KG1 (cell line): ENCODE results near the gene GJC2.
"Not testable (repeated sequence)": the region's sequence is repeated elsewhere in the genome, so short reads cannot be mapped to it uniquely, and the experiment has no call there.

ENCODE experiments used
- DNase-seq: peaks from one replicate; lab custom pipeline; 2025; lab: John Stamatoyannopoulos, UW

GJC2 gene

DNA sequence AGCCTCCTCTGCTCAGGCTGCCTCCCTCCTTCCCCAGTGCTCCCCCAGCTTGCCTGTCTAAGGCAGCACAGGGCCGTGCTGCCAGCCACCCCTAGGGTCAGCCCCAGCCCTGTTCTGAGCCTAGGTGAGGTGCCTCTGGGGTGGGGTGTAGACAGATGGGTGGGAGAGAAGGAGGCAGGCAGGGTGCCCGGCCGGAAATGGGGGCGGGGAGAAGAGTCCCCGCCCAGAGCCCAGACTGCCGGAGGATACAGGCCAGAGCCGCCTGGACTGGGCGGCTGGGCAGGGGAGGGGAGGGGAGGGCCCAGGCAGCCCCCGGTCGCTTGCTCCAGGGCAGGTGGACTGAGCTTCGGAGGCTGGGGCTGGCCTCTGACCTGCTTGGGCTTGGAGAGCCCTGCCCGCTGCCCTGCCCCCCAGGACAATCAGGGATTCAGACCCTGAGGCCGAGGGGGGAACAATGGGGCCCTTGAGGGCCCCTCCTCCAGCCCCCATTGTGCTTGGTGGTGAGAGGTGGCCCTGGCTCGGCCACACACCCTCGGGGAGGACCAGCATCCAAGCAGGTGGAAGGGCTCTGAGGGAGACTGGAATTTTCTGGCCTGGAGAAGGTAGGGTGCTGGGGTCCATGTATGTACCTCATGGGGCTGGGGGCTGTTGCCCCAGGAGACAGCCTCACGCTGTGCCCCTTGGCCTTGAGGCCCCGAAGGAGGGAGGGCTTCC lies at the start of gene GJC2:
Gene GJC2 (plus strand): TSS at position 525 of the 714 bp plus-strand sequence. CDS start 7,829 bp downstream, outside the sequence.
- no peak for DNase-seq

DNA sequence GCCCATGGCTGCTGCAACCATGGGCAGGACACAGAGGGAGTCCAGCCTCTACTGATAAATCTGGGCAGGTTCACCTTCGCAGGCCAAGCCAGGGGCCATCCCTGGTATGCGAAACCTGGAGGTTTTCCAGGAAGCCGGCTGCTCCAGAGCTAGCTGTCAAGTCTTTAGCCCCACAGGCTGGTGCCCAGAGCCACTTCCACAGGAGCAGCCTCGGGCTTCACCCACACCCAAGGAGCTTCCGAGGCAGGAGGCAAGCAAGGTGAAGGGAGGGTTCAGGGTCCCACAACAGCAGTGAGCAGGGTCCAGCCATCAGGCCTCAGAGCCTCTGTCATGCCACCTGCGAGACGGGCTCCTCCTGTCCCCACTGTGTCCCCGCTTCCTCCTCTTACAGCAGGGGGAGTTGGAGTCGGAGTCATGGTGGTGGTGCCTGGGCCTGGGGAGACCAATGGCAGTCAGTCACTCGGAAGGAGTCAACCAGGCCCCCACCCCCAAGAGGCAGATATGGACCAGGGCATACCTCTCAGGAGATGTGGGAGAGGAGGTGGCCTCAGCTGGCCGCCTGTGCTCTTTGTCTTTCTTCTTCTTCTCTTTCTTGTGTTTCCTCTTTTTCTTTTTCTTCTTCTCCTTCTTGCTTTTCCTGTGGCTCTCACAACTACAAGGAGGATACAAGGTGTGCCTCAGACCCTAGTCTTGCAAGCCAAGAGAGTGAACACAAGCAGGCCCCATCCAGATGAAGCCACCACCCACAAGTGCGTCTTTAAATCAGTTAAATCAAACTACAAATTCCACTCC lies 48.7 kb upstream of the GJC2 start:
- no peak for DNase-seq

DNA sequence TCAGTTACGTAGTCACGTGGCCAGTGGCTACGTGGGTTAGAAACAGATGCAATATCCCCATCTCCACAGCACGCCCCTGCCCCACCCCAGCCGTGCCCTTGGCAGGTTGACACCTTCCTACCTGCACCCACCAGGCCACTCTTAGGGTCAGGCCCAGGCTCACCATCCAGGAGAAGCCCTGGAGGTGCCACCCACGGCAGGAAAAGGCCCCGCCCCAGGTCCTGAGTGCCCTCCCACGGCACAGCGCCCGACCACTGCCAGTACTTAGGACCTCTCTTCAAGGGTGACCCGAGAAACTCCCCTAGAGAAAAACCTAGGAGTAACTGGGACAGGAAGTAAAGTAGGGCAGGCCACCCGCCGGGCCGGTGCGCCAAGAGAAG lies 48.1 kb upstream of the GJC2 start:
- DNase-seq, result no peak

DNA sequence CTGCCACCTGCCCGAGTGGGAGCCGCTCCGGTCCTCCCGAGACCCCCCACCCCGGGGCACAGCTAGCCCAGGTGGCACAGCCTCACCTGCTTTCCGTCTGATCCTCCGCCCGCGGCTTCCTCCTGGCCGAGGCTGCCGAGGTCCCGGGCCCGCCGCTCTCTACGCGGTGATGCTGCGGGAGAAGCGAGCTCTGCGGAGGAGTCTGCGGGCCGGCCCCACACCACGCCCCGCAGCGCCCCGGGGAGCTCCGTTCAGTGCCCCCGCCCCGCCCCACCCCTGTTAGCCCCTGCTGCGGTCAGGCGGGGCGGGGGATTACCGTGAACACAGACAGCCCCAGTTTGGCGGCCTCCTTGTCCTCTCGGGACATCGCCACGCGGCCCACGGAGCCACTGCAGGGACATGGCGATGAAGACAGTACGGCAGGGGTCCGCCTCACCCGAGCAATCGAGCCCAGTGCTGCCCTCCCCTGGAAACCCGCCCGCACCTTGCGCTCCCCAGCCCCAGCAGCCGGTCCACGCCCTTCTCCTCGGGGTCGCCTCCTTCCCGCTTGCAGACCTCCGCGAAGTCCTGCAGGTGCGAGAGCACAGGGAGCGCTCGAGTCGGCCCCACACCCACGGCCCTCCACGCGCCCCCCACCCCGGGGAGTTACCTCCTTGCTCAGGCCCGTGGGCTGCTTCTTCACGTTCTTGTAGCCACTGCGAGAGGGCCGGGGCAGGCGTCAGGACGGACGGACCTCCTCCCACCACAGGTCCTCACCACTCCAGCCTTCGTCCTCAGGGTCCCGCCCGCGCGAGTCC lies 47.5 kb upstream of the GJC2 start:
- DNase-seq, result no peak

DNA sequence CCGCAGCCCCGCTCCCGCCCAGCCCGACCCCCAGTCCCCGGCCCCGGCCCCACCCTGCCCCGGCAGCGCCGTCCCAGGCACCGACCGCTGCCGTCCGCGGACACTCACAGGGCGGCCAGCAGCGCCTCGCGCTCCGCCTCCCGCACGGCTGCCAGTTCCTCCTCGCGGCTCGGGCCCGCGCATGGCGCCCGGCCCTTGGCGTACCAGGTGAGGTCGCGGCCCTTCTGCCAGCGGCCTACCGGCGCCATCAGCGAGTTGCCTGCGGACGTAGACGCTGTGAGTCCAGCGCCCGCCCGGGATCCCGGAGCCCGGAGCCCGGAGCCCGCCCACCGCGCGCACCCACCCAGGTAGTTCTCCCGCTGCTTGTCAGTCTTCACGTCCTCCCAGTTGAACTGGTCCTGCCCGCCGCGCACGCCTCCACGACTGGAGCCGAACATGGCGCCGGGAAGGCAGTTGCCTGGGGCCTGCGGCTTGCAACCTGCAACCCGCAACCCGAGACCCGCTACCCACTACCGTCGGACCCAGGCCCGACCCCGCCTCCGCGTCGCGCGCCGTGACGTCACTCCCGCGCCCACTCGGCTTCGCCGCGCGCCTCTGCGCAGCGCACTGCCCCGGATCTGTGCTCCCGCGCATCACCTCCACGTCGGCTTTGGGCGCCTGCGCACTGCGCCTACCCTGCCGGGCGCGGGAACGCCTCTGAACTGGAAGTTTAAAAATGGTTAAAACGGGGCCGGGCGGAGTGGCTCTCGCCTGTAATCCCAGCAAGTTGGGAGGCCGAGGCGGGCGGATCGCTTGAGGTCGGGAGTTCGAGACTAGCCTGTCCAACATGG lies 46.7 kb upstream of the GJC2 start, which contains the start of gene C1orf35:
Gene C1orf35 (minus strand): TSS at position 535 of the 830 bp plus-strand sequence. CDS start 98 bp downstream, at position 437.
- DNase-seq, result peak; percentile 91

DNA sequence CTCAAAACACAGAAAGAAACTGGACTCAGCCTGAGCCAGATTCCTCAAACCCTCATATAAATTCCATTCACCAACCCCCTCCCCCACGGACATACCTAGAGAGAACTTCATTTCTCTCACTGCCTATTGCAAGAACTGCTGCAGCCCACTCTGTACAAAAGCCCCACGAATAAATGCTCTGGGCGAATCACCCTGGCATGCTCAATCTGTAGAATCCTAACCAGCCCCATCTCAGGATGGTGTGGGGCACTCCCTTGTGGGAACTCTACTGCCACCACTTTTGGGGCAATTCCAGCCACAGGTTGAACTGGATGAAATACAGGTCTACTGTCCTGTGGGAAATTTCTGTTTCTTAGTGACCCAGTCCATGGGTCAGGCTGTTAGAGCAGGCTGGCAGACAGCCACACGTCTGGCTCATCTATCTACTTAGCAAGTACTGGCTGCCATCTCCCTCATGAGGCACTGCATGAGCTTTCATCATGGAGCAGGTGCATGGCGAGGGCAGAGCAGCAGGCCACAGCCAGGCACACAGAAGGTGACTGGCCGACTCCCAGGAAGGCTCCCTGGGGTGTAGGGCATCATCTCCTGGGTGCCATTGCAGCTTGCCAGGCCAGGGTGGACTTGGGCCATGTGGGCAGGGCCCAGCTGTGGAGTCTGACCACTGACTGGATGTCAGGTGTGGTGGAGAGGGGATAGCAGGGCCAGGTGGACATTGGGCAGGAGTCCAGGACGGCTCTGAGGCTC lies 45.0 kb upstream of the GJC2 start:
- DNase-seq, result no peak

DNA sequence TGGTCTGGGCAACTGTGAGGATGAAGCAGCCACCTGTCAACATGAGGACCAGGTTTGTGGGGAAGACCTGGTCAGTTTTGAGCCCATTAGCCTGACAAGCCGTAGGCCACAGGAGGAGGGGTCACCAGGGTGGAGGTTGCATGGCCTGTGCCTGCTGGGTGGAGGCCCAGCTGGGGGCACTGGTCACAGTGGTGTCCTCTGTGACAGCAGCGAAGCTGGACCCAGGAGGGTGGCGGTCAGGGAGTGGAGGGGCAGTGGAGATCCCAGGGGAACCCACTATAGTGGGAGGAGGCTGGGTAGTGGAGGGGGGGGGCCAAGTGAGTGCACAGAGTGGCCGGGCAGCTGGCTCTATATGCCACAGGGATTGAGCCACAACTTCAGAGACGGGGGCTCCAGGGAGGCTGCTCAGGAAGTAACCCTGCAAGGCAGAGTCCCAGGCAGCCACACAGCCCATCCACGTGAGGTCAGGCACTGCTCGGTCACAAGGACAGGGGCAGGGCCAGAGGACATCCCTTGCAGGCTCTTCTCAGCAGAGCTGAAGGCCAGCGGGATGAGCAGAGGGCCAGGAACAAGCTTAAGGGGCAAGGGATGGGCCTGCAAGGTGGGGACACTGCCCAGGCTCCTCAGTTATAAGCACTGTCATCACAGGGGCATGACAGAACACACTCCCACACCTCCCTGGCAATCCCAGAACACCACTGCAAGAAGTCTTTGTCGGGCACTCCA lies 44.3 kb upstream of the GJC2 start:
- DNase-seq, result no peak

DNA sequence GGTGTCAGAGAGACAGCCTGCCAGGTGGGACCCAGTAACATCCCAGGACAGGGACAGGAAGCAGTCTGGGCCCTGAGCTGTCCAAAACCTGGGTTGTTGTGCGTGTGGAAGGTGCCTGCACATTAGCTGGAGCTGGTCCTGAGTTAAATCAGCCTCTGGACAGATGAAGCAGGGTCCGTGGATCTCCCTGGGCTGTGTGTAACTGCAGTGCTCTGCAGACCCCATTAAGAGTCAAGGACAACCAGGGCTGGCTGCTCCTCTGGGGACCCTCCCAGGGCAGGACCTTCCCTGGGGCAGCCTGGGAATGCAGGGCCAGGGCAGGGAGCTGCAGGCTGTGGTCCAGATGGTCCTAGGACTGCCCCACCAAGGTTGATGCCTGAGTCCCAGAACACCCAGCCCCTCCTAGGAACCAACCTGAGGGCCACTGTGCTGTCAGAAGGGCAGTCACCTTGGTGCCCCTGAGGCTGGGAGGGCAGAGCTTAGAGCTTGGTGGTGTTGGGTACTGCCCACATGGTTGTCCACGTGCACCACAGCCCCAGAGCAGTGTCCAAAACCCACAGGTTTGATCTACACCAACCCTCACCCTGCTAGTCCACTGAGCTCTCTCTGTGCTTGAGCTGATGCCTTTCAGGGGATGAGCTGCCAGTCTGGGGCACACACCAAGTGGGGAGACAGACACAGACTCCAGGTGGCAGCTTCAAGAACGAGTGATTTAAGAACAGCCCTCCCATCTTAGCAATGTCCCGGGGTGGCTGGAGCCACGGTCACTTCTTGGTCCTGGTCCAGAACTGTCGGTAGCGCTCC lies 43.5 kb upstream of the GJC2 start:
- DNase-seq, result no peak

DNA sequence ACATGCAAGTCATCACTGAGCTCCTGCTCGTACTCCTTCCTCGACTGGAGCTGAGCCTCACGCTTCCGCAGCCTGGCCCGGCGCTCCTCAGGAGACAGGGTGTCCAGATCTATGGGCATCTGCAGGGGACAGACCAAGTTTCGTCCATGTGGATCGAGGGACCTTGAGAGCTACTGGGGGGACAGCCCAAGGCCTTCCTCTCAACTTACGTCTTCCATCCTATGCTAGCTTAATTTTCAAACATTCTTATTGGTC lies 43.0 kb upstream of the GJC2 start:
- DNase-seq, result no peak

DNA sequence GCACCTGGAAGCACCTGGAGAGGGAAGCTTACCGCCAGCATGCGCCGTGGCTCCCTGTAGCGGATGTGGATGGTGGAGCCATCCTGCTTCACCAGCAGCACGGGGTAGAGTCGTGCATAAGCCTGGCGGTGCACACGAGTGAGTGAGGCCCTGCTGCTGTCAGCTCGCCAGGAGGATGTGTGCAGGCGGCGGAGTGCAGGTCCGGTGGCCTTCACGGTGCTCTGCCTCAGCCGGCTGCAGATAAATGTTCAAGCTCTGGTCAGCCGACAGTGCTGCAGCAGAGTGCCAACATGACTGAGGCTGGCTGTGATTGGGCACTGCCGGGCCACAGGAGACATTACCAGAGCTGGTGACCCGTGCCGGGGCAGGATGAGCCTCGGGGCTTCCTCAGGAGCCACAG lies 42.1 kb upstream of the GJC2 start:
- DNase-seq, result no peak

DNA sequence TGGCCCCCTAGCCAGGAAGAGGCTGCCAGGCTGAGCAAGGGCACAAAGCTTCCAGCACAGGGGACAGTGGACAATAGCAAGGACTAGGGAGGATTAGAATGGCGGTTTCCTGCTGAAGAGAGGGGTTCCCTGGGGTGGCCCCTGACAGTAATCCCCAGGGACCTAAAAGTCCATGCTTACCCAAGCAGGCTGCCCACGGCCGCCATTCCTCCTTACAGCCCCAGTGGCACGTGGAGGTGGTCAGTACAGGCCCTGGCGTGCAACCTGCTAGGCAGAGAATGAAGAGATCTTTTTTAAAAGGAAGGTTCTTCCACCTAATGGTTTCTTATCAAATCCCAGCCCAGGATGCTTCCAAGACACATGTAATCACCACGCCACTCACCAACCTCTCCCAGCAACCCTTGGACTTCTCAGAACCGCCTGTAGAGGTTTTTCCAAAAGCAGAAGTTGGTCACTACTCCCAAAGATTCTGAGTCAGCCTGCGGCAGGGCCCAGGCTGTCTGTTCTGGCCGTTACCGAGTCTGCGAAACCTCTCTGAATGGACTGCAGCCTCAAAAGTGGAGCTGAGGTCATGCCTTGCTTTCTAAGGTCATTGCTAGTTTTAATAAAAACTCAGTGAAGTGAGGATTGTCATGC lies 41.6 kb upstream of the GJC2 start:
- DNase-seq, result no peak

DNA sequence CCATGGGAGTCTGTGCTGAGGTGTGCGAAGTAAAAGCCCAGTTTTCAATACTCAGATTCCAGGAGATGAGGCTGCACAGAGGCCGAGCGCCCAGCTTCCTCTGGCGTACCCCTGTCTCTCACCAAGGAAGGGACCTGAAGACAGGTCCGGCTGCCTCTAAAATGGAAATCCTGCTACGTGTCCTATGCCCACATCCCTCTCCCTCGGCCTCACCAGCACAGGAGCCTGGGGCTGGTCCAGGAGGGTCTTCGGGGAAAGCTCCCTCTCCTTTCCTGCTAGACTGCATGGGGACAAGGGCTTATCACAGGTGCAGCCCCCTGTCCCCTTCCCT lies 41.0 kb upstream of the GJC2 start:
- no peak for DNase-seq

DNA sequence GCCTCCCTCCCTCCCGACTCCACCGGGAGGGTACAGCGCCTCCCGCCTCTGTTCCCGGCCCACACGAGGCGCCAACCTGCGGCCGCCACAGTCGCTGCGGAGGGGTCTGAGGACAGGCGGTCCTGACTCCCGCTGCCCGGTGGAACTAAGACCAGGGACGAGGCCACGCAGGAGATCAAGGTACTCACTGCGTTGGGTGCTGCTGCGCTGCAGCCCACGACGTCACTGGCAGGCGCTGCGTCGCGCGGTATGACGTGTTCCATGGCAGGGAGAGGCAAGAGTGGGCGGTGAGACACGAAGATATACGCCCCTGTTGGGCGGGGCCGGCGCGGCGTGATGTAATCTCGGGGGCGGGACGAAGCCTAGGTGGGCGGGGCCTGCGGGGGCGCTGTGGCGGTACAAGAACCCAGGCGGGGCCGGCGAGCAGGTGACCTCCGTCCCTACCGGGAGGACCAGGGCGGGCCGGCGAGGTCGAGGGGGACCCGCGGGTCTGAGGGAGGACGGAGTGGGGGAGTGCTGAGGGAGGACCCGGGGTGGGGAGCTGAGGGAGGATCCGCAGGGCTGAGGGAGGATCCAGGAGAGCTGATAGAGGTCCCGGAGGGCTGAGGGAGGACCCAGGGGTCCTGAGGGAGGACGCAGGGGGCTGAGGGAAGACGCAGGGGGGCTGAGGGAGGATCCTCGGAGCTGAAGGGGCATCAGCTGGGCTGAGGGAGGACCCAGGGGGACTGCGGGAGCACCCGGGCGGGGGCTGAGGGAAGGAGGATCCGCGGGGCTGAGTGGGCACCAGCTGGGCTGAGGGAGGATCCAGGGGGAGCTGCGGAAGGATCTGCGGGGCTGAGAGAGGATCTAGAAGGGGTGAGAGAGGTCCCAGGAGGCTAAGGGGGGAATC lies 40.4 kb upstream of the GJC2 start, which contains the start of gene MRPL55:
Gene MRPL55 (minus strand): TSS at position 227 of the 889 bp plus-strand sequence. CDS start 1,039 bp downstream, outside the sequence.
- DNase-seq, result peak; percentile 95

DNA sequence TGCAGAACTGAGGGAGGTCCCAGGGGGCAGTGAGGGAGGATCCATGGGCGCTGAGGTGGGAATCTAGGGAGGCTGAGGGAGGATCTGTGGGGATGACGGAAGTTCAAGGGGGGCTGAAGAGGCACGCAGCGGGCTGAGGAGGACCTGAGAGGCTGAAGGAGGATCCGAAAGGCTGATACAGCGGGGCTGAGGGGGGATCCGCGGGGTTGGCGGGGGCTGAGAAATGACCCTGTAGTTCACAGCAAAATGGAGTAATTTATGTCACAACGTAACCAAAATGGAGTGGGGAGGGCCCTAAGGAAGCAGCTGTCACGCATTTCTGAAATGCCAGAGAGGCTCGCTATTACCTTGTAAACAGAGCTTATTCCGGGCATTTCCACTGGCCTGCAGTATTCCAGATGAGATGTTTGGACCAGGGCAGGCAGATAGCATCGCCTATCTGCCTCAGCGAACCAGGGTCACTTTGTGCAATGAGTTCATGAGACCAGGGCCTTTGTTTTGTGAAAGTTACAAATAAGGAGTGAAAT lies 39.7 kb upstream of the GJC2 start:
- DNase-seq, result no peak

DNA sequence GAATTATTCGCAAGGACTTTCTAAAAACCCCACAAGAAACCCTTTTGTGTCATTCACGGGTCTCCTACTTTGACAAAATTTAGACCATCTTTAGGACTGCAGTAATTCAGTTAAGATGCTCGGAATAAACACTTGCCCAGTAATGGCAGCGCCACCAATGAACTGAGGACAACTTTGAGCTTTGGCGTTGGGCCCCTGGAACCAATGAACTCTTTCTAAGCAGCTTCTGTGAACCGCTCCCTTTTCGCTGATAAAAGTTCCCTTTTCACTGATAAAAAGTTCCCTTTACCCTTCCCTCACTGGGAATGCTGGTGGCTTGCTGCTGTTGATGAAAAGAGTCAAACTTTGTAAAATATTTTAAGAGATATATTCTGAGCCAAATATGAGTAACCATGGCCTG lies 39.2 kb upstream of the GJC2 start:
- DNase-seq, result no peak

DNA sequence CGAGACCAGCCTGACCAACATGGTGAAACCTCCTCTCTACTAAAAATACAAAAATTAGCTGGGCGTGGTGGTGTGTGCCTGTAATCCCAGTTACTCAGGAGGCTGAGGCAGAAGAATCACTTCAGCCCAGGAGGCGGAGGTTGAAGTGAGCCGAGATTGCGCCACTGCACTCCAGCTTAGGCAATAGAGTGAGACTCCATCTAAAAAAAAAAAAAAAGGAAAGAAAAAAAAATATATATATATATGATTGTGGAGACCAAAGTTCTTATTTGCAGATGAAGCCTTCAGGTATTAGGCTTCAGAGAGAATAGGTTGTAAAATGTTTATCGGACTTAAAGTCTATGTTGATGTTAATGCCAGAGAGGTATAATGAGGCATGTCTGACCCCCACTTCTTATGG lies 38.4 kb upstream of the GJC2 start:
- not testable (repeated sequence) for DNase-seq

DNA sequence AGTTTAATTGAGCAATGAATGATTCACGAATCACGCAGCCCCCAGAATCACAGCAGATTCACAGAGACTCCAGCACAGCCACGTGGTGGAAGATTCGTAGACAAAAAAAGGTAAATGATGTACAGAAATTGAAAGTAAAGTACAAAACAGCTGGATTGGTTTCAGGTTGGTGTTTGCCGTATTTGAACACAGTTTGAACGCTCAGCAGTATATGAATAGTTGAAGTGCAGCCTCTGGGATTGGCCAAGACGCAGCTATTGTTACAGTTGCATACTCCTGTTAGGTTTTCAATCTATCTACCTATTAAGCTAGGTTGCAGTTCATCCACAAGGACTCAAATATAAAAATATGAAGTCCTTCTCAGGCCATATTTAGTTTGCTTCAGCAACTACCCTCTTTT lies 37.6 kb upstream of the GJC2 start:
- no peak for DNase-seq

DNA sequence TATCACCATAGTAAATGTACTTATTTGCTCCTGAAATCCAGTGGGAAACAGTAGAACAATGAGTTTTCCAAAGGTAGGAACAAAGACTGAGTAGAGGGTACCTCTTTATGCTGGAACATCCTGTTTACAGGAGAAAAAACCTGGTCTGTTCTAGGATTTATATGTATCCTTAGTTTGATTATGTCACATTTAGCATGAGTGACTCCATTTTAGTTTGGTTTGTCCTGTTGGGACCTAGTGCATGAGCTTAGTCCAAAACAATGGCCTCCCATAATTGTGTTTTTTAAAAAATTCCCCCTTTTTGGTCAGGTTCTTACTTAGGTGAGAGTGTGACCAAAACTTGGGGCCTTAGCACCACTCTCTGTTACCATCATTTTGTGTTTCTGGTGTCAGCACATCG lies 37.1 kb upstream of the GJC2 start:
- no peak for DNase-seq
